DMS79 (cell line): ENCODE results near the gene BICRAL.
A peak's percentile ranks its signal among the peaks of the same experiment; 100 is the strongest.
"Not testable (repeated sequence)": the region's sequence is repeated elsewhere in the genome, so short reads cannot be mapped to it uniquely, and the experiment has no call there.

ENCODE experiments used
- DNase-seq: peaks from one replicate; lab custom pipeline; 2025; lab: John Stamatoyannopoulos, UW

BICRAL gene

GRCh38 chr6:42791706-42792320 lies 10.0 kb downstream of the BICRAL start:
- DNase-seq = no peak

GRCh38 chr6:42795651-42796050 lies 13.8 kb downstream of the BICRAL start:
- DNase-seq = no peak

GRCh38 chr6:42796171-42796570 lies 14.3 kb downstream of the BICRAL start:
- no peak for DNase-seq

- DNase-seq = not testable (repeated sequence)
Measured at GRCh38 chr6:42797696-42798095, 15.8 kb downstream of the BICRAL start.

- no peak for DNase-seq
Measured at GRCh38 chr6:42805297-42805861, 23.5 kb downstream of the BICRAL start.

- DNase-seq = not testable (repeated sequence)
Measured at GRCh38 chr6:42806359-42806758, 24.5 kb downstream of the BICRAL start.

- DNase-seq = no peak
Measured at GRCh38 chr6:42808492-42809483, 26.9 kb downstream of the BICRAL start.

- DNase-seq = no peak
Measured at GRCh38 chr6:42813074-42813645, 31.3 kb downstream of the BICRAL start.

- DNase-seq = no peak
Measured at GRCh38 chr6:42813906-42814444, 32.1 kb downstream of the BICRAL start.

- not testable (repeated sequence) for DNase-seq
Measured at GRCh38 chr6:42815726-42816125, 33.9 kb downstream of the BICRAL start.

- no peak for DNase-seq
Measured at GRCh38 chr6:42817907-42818306, 36.1 kb downstream of the BICRAL start.

GRCh38 chr6:42818416-42818815 lies 36.6 kb downstream of the BICRAL start:
- no peak for DNase-seq

GRCh38 chr6:42818878-42819277 lies 37.0 kb downstream of the BICRAL start:
- DNase-seq = no peak

- peak; percentile 42 for DNase-seq
Measured at GRCh38 chr6:42819803-42820511, 38.1 kb downstream of the BICRAL start.

GRCh38 chr6:42820512-42821340 lies 38.9 kb downstream of the BICRAL start:
- no peak for DNase-seq

- DNase-seq = no peak
Measured at GRCh38 chr6:42821341-42821668, 39.5 kb downstream of the BICRAL start.

GRCh38 chr6:42821846-42822245 lies 40.0 kb downstream of the BICRAL start:
- DNase-seq = no peak

- DNase-seq = no peak
Measured at GRCh38 chr6:42829561-42830092, 47.8 kb downstream of the BICRAL start.

GRCh38 chr6:42831237-42831636 lies 49.4 kb downstream of the BICRAL start:
- no peak for DNase-seq

- no peak for DNase-seq
Measured at GRCh38 chr6:42834056-42834455, 52.2 kb downstream of the BICRAL start.
